ENCODE measurements around the gene PILRB.
"Not testable (repeated sequence)": the region's sequence is repeated elsewhere in the genome, so short reads cannot be mapped to it uniquely, and the experiment has no call there.

Gene PILRB

GRCh38 chr7:100358027-100358856 is at the start of gene PILRB:
Gene PILRB, plus strand, starts transcription at chr7:100358117. Its CDS starts 186 bp downstream, at chr7:100358303.
- DNase-seq (ENCODE audit: low spot score): no peak
- FAIRE-seq: no peak

GRCh38 chr7:100318329-100318728 is 39.6 kb upstream of the PILRB start:
- not testable (repeated sequence) for FAIRE-seq; DNase-seq (ENCODE audit: low spot score)

GRCh38 chr7:100321648-100322047 is 36.3 kb upstream of the PILRB start:
- FAIRE-seq; DNase-seq (ENCODE audit: low spot score): not testable (repeated sequence)

DNA sequence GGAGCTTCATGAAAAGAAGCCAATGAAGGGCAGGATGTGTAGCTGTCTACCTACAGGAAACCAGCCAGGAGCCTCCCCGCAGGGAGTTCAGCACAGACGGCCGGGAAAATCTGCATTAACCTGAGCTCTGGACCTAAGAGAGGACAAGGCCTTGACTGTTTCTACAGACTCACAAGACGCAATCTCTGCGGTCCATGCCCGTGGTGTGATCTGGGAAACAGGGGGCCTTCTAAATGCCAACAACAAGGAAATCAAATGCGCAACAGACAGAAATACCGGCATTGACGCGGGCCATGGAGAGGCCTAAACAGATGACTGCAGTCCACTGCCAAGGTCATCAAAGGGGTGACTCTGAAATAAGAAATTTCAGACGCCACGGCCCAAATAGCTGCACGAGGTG is 33.7 kb upstream of the PILRB start:
- not testable (repeated sequence) for FAIRE-seq; DNase-seq (ENCODE audit: low spot score)

- DNase-seq (ENCODE audit: low spot score); FAIRE-seq: not testable (repeated sequence)
Measured at GRCh38 chr7:100325671-100326070, 32.2 kb upstream of the PILRB start.

DNA sequence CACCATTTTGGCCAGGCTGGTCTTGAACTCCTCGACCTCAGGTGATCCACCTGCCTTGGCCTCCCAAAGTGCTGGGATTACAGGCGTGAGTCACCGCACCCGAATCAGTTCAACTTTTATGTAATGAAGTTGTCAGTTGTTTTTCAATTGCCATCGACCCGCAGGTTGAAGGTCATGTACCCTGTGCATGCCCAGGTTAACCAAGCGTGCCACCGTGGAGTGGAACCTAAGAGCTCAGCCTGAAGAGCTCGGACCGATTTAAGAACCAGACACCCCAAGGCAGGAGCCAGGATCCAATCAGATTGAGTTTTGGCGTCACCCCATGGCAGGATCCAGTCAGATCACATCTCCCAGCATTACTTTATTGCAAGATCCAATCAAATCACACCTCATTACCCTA is 31.0 kb upstream of the PILRB start:
- FAIRE-seq; DNase-seq (ENCODE audit: low spot score): not testable (repeated sequence)

GRCh38 chr7:100335566-100336466 is 22.1 kb upstream of the PILRB start:
- peak; percentile 94 for DNase-seq (ENCODE audit: low spot score)
- not testable (repeated sequence) for FAIRE-seq

- FAIRE-seq; DNase-seq (ENCODE audit: low spot score): not testable (repeated sequence)
Measured at GRCh38 chr7:100338083-100338696, 19.7 kb upstream of the PILRB start.

DNA sequence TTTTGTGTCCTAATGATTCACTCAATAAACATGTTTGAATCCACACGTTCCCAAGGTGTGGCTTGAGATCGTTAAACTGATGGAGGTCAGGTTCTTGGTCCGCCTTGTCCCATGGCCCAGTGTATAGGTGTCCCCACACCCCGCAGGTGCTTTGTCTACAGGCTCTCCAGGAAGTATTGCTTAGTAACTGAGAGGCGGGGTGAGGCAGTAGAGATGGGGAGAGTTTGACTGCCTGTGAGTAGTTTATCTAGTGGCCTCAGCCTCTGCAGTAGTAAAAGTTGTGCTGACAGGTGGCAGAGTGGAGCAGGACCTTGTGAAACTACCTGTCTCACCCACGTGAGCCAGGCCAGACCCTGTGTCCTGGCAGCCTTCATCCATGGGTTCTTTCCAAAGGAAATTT is 16.6 kb upstream of the PILRB start:
- not testable (repeated sequence) for FAIRE-seq

DNA sequence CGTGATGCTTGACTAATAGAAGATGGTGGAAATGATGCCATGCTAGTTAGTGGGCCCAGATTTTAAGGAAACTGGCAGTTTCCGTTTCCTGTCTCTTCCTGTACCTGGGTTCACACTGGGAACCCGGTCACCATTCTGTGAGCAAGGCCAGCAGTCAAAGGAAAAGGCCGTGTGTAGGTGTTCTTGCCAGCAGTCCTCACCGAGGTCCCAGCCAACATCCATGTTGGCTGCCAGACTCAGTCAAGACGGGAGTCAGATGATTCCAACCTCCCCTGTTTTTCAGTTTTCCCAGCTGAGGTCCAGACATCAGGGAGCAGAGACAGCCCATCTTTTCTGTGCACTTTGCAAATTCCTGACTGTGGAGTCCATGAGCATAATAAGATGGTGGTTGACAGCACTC is 15.2 kb upstream of the PILRB start:
- FAIRE-seq: no peak
- DNase-seq (ENCODE audit: low spot score): no peak

More for the DNA sequence above, 16.6 kb upstream of the PILRB start:
- DNase-seq (ENCODE audit: low spot score): not testable (repeated sequence)

DNA sequence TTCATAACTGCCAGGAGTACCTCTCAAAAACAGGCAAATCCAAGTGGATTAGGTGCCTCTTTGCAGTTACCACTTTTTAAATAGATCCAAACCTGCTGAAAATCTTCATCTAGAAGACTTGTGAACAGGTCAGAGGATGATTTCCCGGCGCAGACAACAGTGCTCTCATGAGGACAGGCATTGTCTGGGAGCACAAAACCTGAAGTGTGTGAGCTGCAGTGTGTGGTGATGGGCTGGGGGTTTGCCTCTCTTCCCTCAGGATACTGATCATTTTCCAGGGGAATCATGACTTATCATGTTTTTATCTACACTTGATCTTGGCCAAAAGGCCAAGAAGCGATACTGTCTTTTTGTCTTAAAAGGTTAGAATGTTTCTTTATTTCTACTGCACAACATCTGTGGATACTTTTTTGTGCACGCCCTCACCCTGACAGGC is 13.8 kb upstream of the PILRB start:
- not testable (repeated sequence) for FAIRE-seq; DNase-seq (ENCODE audit: low spot score)

- peak; percentile 81 for FAIRE-seq
- DNase-seq (ENCODE audit: low spot score): not testable (repeated sequence)
Measured at GRCh38 chr7:100344560-100345287, 13.2 kb upstream of the PILRB start.

DNA sequence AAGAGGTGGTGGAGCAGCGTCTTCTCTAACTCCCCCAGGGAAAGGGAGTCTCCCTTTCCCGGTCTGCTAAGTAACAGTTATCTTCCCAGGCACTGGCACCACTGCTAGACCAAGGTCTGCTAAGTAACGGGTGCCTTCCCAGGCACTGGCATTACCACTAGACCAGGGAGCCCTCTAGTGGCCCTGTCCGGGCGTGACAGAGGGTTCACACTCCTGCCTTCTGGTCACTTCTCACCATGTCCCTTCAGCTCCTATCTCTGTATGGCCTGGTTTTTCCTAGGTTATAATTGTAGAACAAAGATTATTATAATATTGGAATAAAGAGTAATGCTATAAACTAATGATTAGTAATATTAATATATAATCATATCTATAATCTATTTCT is 12.6 kb upstream of the PILRB start:
- not testable (repeated sequence) for FAIRE-seq; DNase-seq (ENCODE audit: low spot score)

DNA sequence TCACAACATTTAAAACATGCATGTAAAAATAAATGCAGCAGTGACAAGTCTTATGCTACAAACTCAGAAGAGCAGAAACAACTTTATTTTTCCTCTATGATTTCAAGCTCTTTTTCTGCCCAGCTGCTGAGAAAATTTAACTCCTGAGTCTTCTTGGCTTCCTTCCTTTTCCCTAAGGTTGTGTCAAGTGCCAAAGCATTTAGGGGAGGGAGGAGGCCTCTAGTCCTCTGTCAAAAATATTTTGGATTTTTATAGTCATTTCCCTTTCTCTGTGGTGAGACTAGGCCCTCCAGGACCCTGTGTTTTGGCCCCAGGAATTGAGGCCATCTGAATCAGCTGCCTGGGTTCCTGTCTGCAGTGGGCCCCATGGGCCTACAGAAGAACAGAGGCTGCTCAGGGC is 11.0 kb upstream of the PILRB start:
- DNase-seq (ENCODE audit: low spot score): no peak

DNA sequence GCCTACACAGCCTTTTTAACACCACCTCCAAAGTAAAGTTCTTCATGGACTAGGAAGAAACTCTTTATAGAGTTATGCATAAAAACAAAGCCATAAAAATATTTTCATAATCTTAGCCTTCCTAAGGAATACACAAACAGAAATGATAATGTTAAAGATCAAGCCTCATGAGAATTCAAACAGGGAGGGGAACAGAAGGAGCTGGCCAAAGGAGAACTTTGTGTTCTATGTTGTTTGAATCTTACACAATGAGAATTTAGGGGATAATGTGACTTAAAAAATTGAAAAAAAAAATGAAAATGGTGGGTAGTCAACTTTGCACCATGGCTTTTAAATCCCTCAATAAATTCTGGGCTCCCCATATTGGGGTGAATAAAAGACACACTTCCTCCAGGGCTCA is 9.1 kb upstream of the PILRB start:
- no peak for FAIRE-seq

More for the DNA sequence above, 11.0 kb upstream of the PILRB start:
- FAIRE-seq: no peak

DNA sequence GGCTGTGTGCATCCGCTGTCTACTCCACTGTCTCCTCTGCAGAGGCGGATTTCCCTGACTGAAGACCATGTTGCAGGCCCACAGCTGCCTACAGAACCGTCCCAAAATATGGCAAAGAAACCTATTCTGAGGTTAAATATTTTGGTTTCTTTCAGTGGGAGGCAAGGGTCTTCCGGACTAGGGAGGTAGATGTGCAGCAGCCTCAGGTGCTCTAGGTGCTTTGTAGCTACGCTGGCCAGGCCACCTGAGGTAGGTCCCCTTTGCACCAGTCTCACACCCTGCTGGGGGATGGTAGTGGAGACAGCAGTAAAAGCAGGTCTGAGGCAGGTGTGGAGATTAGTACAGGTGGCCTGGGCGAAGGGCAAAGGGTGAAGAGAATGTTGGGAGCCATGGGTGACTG is 8.2 kb upstream of the PILRB start:
- FAIRE-seq (no peak), DNase-seq (ENCODE audit: low spot score) (no peak)

More for the DNA sequence above, 9.1 kb upstream of the PILRB start:
- DNase-seq (ENCODE audit: low spot score): no peak

GRCh38 chr7:100351657-100352058 is 6.3 kb upstream of the PILRB start:
- no peak for FAIRE-seq
- no peak for DNase-seq (ENCODE audit: low spot score)

DNA sequence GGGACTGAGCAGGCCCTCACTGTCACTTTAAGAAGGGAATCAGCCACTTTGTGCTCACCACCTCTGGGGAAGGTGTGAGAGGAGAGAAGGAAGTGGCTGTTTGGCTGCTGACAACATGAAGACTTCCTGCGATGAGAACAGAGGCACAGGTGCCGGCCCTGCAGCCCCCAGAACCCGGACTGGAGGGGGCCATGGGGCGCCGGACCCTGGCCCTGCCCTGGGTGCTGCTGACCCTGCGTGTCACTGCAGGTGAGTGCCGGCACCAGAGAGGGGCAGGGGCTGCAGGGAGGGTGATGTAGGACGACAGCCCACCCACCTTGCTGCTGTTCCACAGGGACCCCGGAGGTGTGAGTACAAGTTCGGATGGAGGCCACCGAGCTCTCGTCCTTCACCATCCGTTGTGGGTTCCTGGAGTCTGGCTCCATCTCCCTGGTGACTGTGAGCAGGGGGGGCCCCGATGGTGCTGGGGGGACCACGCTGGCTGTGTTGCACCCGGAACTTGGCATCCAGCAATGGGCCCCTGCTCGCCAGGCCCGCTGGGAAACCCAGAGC is 5.6 kb upstream of the PILRB start:
- not testable (repeated sequence) for DNase-seq (ENCODE audit: low spot score); FAIRE-seq

- no peak for FAIRE-seq
- no peak for DNase-seq (ENCODE audit: low spot score)
Measured at GRCh38 chr7:100352984-100353684, 4.8 kb upstream of the PILRB start.
